Dedifferentiated amniotic fluid mesenchymal stem cell (primary cell): Measurements from ENCODE around the gene DDX43.
"Not testable (repeated sequence)": the region's sequence is repeated elsewhere in the genome, so short reads cannot be mapped to it uniquely, and the experiment has no call there.

Experiments used
- DNase-seq: peaks from one replicate; pipeline ENCODE4 v3.0.0-alpha.2; 2016; ENCODE audit errors: extremely low spot score

Gene DDX43

DNA sequence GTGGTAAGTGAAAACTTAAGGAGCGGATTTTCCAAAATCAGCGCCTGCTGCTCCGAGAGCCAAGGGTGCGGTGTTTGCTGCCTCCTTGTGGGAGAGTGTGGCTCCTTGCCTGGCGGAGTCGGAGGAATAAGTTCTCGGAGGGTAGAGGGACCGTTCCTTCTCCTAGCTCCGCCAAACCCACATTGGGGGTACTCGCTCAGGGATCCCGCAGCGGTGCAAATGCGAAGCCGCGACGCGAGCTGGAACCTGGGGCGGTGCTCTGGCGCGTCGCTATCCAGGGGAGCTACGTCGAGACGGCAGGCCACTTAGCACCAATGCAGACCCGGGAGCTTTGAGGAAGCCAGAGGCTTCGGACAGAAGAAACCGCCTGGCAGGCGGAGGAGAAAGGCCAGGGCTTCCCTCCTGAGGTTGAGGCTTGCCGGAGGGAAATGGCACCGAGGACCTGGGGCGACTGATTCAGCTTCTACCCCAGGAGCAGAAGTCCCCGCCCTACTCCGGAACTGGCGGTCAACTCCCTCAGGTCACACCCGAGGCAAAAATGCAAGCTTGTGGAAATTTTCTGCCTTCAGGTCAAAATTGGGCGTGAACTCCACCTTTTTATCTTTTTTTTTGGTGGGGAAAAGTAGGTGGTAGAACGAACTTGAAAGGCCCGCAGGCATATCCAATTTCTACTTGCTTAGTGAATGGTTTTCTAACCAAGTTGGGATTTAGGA lies 5.7 kb upstream of the DDX43 start:
- DNase-seq, result peak; percentile 51

DNA sequence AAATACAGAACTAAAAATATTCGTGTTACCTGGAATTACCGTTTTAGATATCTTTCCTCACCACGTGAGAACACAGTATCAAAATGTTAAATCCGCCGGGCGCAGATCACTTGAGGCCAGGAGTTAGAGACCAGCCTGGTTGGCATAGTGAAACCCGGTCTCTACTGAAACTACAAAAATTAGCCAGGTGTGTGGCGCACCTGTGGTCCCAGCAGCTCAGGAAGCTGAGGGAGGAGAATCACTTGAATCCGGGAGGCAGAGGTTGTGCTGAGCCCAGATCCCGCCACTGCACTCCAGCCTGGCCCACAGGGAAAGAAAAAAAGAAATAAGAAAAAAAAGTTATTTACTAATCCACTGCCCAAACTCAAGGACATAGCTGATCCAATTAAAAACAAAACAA lies 4.8 kb upstream of the DDX43 start:
- DNase-seq, result no peak

DNA sequence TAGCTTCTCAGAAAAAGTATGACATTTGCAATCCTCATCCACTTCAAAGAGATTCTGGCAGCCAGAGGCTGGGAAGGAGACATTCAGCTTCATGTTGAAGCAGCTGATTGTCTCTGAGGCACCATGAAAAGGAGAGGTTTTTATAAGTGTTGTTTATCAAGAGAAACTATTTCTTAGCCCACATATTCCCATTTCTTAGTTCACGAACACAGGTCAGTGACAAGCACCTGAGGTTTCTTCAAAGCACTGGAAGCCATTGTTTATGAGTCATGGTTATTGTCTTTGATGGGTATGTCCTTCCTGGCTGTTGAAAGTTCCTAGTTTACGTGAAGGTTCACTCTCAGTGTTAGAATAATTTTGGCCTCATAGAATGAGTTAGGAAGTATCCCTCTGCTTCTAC lies 3.0 kb upstream of the DDX43 start:
- no peak for DNase-seq

- DNase-seq, result not testable (repeated sequence)
Measured at GRCh38 chr6:73392188-73392587, 2.4 kb upstream of the DDX43 start.

DNA sequence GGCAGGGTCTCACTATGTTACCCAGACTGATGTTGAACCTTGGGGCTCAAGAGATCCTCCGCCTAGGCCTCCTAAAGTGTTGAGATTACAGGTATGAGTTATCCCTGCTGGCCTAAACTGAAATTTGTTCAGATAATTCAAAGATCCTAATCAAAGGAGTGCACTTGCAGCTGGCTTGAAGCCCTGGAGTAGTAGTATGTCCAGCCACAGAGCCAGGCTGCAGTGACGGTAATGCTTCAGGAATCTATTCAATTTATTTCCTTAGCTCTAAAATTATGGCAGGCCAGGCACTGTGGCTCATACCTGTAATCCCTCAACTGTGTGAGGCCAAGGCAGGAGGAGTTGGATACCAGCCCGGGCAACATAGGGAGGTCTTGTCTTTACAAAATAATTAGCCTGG lies 1.4 kb upstream of the DDX43 start:
- no peak for DNase-seq

- no peak for DNase-seq
Measured at GRCh38 chr6:73395875-73396274, 1.2 kb downstream of the DDX43 start.

DNA sequence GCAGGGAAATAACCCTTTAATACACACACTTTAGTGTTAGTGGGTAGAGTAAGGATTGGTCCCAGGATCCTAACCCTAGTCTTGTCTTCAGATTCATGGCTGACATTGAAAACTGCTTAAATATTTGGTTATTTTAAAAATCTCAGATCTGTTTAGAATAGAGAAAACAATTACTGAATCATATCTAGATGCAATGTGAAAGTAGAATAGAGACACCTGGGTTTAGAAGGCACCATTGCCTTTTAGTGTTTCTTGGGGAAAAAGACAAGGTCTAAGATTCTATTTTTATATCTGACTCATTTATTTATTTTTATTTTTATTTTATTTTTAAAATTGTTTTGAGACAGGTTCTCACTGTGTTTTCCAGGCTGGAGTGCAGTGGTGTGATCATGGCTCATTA lies 6.0 kb downstream of the DDX43 start:
- no peak for DNase-seq

DNA sequence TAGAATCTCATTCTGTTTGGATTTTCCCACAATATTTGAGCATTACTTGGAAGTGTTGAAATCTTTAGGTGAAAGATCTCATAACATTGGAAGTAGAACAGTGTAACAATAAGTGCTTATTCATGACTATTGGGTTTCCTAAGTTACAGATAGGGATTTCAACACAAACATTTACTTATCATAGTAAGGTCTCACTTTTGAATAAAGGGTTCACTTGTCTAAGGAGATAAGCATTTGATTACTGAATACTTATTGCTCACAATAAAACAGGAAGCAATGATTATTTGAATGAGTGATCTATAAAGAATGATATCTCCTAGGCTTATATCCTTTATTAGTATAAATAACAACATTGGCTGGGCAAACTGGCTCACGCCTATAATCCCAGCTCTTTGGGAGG lies 14.8 kb downstream of the DDX43 start:
- DNase-seq, result no peak

GRCh38 chr6:73413102-73413501 lies 18.5 kb downstream of the DDX43 start:
- DNase-seq, result no peak

DNA sequence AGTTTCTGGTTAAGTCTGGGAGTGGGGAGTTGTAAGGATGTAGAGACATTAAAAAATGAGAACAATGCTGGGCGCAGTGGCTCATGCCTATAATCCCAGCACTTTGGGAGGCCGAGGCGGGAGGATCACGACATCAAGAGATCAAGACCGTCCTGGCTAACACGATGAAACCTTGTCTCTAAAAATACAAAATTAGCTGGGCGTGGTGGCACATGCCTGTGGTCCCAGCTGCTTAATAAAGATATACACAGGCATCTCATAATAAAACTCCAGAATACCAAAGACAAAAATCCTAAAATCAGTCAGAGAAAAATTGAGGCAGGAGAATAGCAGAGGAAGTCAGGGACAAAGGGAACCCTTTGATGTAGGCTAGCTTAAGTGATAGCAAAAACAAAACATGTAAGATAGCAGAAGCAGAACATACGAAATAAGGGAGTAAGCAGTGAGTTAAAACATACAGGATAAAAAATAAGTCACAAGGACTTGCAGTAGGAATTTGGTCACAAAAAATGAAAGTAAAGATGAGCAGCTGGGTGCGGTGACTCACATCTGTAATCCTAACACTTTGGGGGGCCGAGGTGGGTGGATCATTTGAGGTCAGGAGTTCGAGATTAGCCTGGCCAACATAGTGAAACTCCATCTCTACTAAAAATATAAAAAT lies 23.6 kb downstream of the DDX43 start:
- no peak for DNase-seq

DNA sequence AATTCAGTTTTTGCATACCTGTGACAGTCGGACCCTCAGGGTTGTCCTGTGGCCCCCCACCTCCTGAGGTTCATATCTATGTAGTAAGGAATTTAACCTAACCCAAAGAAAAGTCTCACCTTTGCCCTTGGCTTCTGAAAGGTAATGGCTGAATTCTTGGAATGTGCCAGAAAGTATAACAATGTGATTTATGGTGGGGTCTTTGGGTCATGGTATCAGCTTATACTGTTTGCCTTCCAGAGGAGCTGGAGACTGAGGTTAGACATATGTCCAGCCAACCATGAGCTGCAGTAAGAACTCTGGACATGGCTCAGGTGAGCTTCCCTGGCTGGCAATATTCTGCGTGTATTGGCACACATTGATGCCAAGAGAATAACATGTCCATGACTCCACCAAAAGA lies 26.9 kb downstream of the DDX43 start:
- DNase-seq, result no peak

DNA sequence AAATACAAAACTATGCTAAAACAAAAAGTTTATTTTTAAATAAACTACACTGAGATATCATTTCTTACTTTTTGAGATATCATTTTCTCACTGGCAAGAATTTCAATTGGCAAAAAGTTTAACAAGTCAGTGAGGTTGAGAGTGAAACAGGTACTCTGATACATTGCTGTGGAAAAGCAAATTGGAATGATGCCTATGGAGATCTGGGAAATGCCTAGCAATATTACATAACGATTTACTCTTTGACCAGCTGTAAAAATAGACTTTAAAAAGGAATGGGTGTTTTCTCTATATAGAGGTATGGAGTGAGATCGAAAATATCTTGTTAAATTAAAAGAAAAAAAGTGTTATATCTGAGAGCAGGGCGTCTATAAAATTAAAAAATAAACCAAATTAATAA lies 40.6 kb downstream of the DDX43 start:
- no peak for DNase-seq

DNA sequence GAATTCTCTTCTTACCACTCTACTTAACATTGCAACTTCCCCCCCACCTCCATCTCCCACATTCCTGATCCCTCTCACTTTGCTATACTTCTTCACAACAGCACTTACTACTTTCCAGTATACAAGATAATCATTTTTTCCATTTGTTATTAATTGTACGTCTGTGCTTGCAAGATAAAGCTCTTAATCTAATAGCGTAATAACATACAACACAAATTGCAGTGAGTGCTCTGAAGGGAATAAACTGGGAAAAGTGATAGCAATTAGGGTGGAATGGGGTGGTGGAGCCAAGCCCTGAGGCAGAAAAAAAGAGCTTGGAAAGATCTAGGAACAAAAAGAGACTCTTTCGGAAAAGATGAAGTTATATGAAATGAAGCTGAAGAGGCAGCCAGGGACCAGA lies 48.9 kb downstream of the DDX43 start:
- no peak for DNase-seq

DNA sequence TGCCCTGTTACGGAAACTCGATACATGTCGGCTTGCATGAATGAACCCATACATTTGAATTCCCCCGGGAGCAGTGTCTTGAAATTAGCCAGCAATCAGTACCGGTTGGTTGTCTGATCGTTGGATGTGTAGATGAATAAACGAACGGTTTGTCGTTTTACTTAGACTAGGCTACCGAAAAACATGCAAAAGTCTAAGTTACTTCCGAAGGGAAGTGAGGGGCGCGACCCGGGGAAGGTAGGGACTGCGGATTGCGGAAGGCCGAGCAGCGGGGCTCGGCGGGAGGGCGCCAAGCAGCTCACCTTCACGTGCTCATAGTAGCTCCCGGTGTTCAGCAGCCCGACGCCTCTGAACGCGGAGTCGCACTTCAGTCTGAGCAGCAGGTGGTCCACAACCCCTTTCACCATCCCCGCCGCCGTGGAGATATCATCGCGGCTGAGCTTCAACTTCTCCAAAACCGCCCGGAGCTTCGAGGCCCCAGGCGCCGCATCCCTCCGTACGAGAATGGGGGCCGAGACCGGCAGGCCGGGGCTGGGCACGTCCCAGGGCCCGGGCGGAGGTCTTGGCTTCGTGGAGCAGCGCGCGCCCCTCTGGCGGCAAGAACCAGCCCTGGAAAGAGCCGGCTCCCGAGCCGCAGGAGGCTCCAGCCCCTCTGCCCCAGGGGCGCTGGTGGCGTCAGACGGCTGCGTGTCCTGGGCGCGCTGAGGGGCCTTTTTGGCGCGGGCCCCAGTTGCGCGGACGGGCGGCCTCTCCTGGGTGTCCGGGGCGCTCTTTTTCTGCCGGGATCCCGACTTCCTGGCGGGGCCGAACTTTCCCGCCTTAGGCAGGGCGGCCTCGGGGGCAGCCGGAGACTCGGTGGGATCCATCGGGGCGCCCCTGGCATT lies 56.8 kb downstream of the DDX43 start:
- peak; percentile 45 for DNase-seq

DNA sequence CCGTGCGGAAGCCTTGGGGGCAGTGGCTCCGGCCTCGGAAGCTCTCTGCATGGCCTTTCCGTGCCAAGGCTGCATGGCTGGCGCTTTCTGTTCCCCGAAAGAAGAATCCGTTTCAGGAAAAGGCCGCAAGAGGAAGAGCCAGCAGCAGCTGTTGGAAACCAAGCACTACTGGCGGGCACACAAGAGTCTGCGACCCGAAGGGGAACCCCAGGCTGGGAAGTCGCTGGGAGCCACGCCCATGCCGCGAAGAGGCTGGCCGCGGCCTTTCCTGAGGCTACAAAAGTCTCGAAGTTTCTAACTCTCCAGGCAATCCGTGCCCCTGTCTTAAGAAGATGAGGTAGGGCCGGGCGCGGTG lies 57.5 kb downstream of the DDX43 start, which contains the start of gene CGAS:
Gene CGAS (minus strand): TSS at position 191 of the 355 bp plus-strand sequence. CDS start 116 bp downstream, at position 75.
- DNase-seq, result peak; percentile 48

GRCh38 chr6:73455865-73456629 lies 61.4 kb downstream of the DDX43 start:
- no peak for DNase-seq

DNA sequence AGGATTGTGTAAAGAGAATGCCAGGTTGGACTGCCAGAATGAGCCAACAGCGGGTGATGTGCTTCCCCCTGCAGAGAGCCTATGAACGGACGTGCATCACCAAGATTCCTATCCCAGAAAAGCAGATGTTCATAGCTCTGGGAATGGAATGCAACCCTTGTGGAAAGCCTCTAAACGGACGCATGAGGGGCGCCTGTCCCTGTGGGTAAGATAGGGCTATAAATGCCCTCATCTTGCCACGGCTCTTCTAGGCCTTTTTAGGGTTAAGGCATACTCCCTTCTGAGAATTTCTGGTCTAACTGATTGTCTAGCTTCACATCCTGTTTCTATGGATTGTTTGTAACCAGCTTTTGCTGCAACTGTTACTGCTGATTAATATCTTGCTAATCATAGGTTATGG lies 64.8 kb downstream of the DDX43 start:
- DNase-seq, result not testable (repeated sequence)

DNA sequence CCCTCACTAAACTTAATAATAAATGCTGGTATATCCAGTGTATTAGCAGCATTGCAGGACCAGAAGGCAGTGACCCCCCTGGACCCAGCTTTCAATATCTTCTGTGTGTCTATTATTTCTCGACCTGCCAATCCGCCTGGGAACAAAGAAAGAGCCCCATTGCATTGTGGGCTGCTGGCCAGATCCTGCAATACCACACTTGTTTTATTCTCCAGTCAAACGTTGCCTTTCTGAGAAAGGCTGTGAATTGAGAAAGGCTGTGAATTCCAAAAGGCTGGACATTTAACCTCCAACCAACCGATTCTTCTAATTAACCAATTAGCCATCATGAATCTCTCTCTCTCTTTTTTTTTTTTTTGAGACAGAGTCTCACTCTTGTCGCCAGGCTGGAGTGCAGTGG lies 65.4 kb downstream of the DDX43 start:
- DNase-seq, result no peak

- peak; percentile 96 for DNase-seq
Measured at GRCh38 chr6:73461537-73462350, 67.1 kb downstream of the DDX43 start, which contains the start of gene MTO1. Gene MTO1 (plus strand): TSS chr6:73461737. CDS start chr6:73461855, 118 bp downstream.
